CD4-positive, alpha-beta T cell treated with Interleukin-6 for 4 hours (primary cell): ENCODE measurements around the gene CTH.
"Not testable (repeated sequence)": the region's sequence is repeated elsewhere in the genome, so short reads cannot be mapped to it uniquely, and the experiment has no call there.

Experiments
- DNase-seq: peaks from one replicate; pipeline ENCODE4 v3.0.0-alpha.2; 2020; ENCODE audit warnings: mixed read lengths

Gene CTH

DNA sequence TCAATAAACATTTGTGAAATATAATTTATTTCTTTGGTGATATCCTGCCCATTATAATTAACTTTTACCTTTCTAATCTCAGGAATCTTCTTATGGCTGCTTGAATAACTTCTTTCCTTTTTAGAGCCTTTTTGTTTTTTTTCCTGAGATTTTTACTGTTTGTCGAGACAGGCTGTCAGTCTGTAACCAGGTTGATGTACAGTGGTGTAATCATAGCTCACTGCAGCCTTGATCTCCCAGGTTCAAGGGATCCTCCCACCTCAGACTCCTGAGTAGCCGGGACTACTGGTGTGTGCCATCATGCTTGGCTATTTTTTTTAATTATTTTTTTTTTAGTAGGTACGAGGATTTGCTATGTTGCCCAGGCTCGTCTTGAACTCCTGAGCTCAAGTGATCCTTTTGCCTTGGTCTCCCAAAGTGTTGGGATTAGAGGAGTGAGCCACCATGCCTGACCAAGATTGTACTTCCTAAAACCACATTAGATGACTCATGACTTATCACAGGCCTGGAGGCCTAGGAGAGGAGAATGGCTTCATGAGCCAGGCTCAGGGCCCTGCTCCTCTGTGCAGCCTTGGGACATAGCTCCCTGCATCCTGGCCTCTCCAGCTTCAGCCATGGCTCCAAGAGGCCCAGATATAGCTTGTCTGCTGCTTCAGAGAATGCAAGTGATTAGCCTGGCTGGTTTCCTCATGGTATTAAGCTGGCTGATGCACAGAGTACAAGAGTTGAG, 48.6 kb downstream of the CTH start:
- no peak for DNase-seq

DNA sequence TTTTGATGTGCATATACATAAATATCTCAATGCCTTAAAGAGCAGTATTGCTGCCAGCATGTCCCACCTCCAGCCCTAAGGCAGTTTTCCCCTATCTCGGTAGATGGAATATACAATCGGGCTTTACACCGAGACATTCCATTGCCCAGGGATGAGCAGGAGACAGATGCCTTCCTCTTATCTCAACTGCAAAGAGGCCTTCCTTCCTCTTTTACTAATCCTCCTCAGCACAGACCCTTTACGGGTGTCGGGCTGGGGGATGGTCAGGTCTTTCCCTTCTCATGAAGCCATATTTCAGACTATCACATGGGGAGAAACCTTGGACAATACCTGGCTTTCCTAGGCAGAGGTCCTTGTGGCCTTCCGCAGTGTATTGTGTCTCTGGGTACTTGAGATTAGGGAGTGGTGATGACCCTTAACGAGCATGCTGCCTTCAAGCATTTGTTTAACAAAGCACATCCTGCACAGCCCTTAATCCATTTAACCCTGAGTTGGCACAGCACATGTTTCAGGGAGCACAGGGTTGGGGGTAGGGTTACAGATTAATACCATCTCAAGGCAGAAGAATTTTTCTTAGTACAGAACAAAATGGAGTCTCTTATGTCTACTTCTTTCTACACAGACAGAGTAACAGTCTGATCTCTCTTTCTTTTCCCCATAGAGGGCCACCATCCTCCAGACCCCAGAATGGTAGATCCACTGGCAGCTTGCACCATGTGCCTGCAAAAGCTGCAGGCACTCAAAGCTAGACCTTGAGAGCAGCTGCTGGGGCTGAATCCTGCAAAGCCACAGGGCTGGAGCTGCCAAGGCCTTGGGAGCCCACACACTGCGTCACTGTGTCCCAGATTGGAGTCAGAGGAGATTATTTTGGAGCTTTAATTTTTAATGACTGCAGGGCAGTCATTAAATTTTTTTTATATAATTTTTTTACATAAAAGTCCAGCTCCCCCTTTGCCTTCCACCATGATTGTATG, 50.0 kb downstream of the CTH start:
- DNase-seq = not testable (repeated sequence)

DNA sequence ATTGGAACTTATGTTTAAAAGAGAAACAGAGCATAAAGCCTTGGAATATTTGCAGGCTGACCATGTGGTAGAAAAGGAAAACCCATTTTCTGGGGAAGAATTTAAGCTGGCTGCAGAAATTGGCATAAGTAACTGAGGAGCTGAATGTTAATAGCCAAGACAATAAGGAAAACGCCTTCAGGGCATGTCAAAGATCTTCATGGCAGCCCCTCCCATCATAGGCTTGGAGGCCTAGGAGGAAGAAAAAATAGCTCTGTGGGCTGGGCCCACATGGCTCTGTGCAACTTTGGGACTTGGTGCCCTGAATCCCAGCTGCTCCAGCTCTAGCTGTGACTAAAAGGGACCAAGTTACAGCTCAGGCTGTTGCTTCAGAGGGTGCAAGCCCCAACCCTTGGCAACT, 51.5 kb downstream of the CTH start:
- no peak for DNase-seq

DNA sequence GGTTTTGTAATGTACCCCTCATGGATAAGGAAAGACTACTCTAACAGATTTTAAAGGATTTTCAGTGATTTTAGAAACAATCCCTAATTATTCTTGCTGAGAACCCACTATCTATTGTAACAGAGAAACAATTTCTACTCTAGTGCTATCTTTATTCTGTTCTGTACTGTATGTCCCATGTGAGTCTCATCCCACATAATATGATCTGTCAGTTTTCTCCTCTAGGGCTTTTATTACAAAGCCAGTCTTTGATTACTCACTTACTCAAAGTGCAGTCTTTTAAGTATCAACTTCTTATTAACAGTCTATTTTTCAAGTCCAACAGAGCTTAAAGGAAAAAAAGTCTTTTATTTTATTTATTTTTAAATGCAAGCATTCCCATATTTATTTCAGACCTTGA, 54.8 kb downstream of the CTH start:
- DNase-seq = no peak

DNA sequence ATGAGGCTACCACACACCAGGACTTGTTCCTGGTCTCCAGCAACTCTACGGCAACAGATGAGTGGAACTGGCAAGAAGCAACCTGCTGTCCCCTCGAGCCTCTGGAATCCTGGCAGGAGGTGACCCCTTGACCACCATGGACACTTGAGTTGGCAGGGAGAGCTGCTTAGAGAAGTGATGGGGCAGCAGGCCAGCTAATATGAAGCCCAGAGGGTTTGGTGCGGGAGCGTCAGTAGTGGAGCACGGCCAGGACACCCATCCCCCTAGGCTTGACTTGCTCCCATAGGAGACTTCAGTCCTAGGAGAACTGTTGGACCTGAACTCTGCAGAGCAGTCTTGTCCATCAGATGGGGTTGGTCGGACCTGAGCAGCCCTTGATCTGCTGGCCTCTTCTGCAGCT, 56.5 kb downstream of the CTH start:
- no peak for DNase-seq

DNA sequence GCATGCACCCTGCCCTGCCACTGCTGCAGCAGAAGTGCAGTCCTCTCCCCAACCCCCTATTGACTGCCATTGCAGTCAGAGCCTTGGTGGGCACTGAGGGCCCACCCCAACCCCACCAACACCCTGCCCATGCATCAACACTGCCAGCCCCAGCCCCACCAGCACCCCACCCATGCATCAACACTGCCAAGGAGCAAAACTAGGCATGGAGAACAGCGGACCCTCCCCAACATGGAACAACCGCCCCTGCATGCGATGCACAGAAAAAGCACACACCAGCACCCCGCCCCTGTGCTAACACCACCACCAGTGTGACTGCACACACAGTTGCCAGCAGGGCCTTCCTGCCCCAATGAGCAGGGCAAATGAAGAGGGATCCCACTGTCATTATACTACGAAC, 57.1 kb downstream of the CTH start:
- no peak for DNase-seq

DNA sequence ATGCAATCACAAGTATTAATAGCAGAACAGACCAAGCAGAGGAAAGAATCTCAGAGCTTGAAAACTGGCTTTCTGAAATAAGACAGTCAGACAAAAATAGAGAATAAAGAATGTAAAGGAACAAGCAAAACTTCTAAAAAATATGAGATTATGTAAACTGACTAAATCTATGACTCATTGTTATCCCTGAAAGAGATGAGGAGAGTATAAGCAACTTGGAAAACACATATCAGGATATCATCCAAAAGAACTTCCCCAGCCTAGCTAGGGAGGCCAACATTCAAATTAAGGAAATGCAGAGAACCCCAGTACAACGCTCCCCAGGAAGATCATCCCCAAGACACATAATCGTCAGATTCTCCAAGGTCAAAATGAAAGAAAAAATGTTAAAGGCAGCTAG, 58.1 kb downstream of the CTH start:
- DNase-seq = not testable (repeated sequence)

DNA sequence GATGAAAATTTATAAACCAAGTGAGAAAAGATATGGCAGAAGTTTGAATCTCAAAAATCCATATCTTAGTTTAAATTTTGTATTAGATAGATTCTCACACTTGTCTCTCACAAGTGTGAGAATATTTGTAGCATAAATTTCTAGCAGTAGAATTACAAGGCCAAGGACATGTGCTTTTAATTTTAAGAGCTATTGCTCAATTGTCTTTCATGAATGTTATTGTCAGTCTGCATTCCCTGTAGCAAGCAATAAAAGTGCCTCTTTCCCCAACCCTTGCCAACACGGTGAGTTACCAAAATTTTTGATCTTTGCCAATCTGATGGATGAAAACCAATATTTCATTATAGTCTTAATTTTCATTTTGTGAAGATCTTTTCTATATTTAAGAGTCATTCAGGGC, 64.0 kb downstream of the CTH start:
- DNase-seq = no peak

DNA sequence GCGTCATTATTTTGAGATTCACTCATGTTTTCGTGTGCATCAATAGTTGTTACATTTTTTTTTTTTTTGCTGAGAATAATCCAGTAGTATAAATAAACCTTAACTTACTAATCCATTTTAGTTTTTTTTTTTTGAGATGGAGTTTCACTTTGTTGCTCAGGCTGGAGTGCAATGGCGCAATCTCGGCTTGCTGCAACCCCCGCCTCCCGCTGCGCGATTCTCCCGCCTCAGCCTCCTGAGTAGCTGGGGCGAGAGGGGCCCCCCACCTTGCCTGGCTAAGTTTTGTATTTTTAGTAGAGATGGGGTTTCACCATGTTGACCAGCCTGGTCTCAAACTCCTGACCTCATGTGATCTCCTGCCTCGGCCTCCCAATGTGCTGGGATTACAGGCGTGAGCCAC, 66.0 kb downstream of the CTH start:
- DNase-seq = no peak

DNA sequence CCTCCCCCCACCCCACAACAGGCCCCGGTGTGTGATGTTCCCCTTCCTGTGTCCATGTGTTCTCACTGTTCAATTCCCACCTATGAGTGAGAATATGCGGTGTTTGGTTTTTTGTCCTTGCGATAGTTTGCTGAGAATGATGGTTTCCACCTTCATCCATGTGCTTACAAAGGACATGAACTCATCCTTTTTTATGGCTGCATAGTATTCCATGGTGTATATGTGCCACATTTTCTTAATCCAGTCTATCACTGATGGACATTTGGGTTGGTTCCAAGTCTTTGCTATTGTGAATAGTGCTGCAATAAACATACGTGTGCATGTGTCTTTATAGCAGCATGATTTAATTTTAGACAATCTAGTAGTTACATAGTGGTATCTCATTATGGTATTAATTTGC, 66.8 kb downstream of the CTH start:
- not testable (repeated sequence) for DNase-seq

DNA sequence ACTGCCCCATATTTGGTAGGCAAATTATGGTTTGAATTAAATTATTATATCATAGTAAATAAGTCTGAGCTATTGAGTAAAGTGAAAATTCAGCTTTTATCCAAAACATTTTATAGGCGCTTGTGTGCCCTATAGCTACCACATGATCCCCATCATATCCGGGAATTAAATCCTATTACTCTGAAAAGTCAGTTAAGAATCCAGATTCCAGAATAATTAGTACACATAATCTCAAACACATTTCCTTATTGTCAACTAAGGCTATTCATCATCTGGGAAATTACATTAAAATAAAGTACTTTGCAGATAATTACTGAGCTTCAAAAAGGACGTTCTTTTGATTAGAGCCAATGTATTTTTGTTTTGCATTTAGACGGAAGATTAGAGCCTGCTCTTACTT, 72.3 kb downstream of the CTH start:
- DNase-seq = no peak

DNA sequence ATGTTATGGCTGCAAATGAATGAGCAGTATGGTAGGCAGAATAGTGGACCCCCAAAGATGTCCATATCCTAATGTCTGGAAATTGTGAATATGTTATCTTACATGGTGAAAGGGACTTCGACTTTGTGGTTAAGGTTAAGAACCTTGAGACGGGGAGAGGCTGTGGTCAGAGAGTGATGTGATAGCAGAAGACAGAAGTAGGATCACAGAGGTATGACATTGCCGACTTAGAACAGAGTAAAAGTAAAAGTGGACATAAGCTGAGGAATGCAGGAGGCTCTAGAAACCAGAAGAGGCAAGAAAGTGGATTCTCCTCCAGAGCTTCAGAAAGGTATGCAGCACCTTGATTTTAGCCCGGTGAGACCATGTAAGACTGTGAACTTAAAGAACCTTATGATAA, 74.6 kb downstream of the CTH start:
- DNase-seq = no peak

DNA sequence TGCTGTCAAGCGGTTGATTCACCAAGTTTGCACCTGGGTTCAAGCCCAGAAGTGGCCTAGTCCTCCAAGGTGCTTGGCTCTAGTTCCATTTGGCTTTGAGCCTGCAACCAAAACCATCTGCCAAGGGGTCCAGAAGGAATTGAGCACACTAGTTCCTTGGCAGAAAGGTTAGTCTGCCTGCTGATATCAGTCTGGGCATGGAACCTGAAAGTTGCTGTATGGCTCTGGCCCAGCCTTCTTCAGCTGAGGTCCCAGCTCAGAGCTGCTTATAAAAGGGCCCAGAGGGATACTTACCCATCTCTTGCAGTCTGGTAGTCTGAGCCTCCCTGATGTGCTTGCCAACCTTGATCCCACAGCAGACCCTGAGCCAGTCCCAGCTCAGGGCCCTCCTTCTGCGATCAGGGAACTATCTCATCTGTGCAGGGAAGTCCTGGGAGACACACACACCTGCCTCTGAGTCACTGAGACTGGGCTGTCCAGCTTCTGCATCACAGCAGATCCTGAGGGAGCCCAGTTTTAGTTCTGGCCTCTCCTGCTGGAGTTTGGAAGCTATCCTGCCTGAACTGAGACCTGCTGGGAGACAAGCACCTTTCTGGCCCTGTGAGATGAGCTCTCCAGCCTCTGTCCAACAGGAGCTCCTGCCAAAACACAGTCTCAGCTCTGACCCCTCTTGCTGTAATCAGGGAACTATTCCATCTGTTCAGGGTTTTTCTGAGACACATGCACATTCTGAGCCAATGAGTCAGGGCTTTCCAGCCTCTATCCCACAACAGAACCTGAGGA, 75.8 kb downstream of the CTH start:
- no peak for DNase-seq

DNA sequence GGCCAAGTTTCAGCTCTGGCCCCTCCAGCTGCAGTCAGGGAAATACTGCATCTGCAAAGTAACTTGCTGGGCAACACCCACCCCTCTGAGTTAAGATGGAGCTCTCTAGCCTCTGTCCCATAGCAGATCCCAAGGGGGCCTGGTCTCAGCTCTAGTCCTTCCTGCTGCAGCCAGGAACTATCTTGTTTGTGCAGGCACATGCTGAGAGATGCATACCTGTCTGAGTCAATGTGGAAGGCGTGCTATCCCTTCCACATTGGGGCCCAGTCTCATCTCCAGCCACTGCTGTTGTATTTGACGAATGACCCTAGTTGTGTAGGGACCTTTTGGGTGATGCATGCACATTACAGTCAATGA, 76.4 kb downstream of the CTH start:
- DNase-seq = no peak

DNA sequence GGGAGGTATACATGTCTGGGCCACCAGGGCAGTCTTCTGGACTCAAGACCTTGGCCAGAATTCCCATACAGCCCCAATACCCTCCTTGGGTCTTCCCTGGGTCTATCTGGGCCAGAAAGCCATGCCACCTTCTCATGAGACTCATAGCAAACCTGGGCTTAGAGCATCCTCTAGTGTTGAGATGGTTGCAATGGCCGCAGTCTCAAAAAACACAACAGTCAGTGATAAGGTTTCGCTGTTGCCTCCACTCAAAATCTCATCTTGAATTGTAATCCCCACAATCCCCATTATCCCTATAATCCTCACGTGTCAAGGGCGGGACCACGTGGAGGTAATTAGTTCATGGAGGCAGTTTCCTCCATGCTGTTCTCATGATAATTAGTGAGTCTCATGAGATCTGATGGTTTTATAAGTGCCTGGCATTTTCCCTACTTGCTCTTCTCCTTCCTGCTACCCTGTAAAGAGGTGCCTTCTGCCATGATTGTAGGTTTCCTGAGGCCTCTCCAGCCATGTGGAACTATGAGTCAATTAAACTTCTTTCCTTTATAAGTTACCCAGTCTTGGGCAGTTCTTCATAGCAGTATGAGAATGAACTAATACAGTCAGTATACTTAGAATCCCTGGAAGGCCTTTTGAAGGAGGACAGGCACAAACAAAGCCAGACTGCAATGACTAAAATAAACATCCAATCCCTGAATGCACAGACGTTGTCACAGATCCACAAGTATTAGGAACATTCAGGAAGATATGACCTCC, 77.0 kb downstream of the CTH start:
- DNase-seq = no peak
